ENCODE data around the gene ZBTB4.

The ZBTB4 gene

GRCh38 chr17:7438656-7439460 is 40.6 kb downstream of the ZBTB4 start:
- no peak for DNase-seq

- DNase-seq = peak; percentile 56
These were observed 41.3 kb downstream of the ZBTB4 start for GRCh38 chr17:7437950-7438614.

- DNase-seq = no peak
These were observed 42.0 kb downstream of the ZBTB4 start for GRCh38 chr17:7437369-7437863.

GRCh38 chr17:7436556-7437368 is 42.7 kb downstream of the ZBTB4 start:
- peak; percentile 61 for DNase-seq

- no peak for DNase-seq
These were observed 43.5 kb downstream of the ZBTB4 start for GRCh38 chr17:7435676-7436555.

GRCh38 chr17:7432296-7432695 is 47.1 kb downstream of the ZBTB4 start:
- no peak for DNase-seq

DNA sequence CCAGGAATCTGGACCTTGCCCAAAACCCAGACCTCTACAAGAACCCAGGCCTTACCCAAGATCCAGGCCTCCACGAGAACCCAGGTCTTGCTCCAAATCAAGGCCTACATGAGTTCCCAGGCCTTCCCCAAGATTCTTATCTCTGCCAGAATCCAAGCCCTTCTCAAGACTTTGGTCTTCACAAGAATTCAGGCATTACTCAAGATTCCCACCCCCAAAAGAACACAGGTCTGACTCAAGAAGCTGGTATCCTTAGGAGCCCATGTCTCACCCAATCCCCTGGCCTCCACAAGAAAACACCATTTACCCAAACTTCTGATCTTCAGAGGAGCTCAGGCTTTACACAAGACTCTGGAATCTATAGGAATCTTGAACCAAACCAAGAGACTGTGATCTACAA is 48.2 kb downstream of the ZBTB4 start:
- DNase-seq = no peak

GRCh38 chr17:7429722-7430121 is 49.7 kb downstream of the ZBTB4 start:
- DNase-seq = no peak

DNA sequence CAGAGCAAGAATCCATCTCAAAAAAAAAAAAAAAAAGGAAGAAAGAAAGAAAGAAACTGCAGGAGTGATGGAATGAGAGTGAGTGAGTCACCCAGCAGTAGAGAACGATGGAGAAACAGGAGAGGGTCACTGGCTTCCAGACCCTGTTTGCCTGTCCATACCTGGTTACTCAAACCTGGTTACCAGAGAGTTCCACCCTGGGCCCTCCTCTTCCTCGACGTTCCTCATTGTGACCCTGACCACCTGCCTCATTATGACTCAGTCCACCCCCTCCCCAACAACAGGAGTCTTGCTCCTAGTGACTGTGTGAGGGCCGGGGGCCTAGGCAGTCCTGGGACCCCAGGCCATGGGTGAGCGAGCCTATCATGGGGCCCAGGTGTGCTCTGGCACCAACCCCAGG is 50.9 kb downstream of the ZBTB4 start, which contains the start of gene SPEM3:
SPEM3 (plus strand) TSS at position 301 of the 400 bp plus-strand sequence; CDS start at position 347, 46 bp downstream.
- DNase-seq = no peak

DNA sequence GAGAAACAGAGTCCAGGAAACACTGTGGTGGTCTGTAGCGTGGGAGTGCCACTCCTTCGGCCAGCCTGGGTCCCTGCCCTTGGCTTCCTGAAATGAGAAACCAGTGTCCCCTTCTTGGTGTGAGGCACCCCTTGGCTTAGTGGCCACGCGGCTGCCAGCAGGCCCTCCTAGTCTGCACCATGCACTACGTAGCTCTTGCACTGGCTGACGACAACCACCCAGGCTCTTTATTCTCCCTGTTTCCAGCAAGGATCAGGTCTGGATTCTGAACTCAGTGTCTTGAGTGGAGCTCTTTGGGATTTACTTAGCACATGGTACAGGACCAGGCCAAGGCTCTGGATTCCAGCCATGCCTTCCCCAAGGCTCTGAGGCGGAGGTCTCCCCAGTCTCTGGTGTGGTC is 51.9 kb downstream of the ZBTB4 start:
- no peak for DNase-seq

- DNase-seq = no peak
These were observed 52.4 kb downstream of the ZBTB4 start for GRCh38 chr17:7426896-7427489.

DNA sequence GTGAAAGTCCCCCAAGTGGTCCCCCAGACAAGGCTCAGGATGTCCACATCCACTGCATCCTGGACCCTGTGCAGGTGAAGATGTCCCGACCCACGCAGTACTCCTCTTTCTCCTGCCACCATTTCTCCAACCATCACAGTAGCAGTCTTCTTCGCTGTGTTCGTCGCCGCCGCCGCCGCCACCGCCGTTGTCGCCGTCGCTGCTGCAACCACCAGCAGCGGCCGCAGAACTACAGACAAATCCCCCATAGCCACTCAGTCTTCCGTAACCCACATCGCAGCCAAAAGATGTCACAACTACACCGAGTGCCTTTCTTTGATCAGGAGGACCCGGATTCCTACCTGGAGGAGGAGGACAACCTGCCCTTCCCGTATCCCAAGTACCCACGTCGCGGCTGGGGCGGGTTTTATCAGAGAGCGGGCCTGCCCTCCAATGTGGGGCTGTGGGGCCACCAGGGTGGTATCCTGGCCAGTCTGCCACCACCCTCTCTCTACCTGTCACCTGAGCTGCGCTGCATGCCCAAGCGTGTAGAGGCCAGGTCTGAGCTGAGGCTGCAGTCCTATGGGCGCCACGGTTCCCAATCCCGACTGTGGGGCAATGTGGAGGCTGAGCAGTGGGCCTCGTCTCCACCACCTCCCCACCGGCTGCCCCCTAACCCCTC is 53.1 kb downstream of the ZBTB4 start:
- no peak for DNase-seq

- no peak for DNase-seq
These were observed 53.7 kb downstream of the ZBTB4 start for GRCh38 chr17:7425756-7426155.

DNA sequence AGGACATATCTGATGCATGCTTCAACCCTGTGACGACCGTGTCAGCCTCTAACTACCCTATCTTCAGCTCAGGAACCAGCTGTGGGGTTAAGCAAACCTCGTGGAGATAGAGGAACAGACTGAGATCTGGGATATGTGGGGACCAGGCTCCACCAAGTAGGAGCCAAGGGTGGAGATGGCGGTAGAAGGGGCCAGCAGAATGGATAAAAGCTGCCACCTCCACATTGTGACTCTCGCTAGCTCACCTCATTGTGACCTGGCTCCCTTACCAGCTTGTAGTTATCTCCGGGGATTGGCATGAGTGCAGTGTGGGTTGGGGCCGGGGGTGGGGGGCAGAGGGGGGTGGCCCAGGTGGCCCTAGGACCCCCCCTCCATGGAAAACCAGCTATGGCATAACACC is 54.1 kb downstream of the ZBTB4 start, which contains the start of gene SPEM2:
SPEM2 (plus strand) TSS at position 301 of the 400 bp plus-strand sequence; CDS start at position 374, 73 bp downstream.
- DNase-seq = no peak

GRCh38 chr17:7423679-7424078 is 55.8 kb downstream of the ZBTB4 start:
- DNase-seq = no peak

DNA sequence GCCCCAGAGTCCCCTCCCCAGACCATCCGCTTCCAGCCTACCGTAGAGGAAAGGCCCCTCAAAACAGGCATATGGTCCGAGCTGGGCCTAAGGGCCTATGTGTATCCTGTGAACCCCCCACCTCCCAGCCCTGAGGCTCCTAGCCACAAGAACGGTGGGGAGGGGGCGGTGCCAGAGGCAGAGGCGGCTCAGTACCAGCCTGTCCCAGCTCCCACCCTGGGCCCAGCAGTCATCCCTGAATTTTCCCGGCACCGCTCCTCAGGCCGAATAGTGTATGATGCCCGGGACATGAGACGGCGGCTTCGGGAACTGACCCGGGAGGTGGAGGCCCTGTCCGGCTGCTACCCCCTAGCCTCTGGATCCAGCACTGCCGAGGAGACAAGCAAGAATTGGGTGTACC is 58.2 kb downstream of the ZBTB4 start:
- no peak for DNase-seq

GRCh38 chr17:7419819-7420610 is 59.4 kb downstream of the ZBTB4 start, which contains the start of gene SPEM1:
TSS of gene SPEM1 (plus strand) at chr17:7420324. CDS start at chr17:7420385, 61 bp downstream.
- no peak for DNase-seq

DNA sequence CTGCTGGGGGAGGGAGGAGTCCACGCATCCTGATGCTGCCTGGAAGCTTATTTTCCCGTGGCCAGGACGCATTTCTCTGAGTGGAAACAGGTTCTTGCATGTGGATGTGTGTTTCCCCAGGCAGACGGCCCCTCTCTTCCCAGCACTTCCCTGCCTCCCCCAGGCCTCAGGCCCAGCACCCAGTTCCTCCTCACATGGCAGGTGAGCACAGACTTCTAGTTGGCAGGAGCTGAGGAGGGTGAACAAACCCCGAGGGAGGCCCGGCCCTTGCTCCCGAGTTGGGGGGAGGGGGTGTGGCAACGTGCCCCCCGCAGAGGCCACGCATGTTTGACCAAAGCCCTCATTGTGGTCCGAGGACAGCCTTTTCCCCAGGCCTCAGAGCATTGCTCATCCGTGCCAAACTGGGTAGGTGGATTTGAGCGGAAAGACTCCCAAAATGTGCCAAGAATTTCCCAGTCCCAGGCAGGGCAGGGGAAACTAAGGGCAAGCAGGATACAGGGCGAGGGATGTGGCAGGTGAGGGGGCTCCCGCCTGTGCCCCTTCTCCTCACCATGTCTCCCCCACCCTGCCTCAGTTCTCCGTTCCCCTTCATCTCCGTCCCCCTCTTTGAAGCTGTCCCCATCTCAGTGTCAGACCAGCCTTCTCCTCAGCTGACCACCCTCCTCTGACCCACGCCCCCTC is 60.8 kb downstream of the ZBTB4 start:
- DNase-seq = no peak

GRCh38 chr17:7417056-7417655 is 62.3 kb downstream of the ZBTB4 start:
- no peak for DNase-seq
